PC-3 (cell line): ENCODE data around the gene PHACTR2. TPM values are rescaled to one million over a fixed set of nuclear protein-coding genes. Genes with fewer than 3 reads are reported as not detected.

Experiments used
- ATAC-seq: fragments of 200-7000 bp; cut with Tn5 transposase; 2 replicates; pipeline ENCODE4 v1.9.1; 2020; ENCODE audit warnings: mild to moderate bottlenecking, moderate library complexity
- BruUV-seq: library from RNA; stranded (reverse); fragments of 400-500 nt; replicated peaks from 2 replicates; lab custom pipeline; 2021; lab: Mats Ljungman, UMichigan
- CTCF ChIA-PET: fragments of 300-600 bp; sonication (Branson Sonifier 250); formaldehyde crosslinking; loops from one replicate; lab custom pipeline; 2022; ENCODE audit warnings: antibody characterized with exemption; lab: Charles Lee
- POLR2A ChIA-PET: fragments of 300-600 bp; sonication (Branson Sonifier 250); formaldehyde crosslinking; loops from one replicate; lab custom pipeline; 2022; ENCODE audit warnings: antibody characterized with exemption; ENCODE audit not compliant: unreplicated experiment; lab: Charles Lee
- DNase-seq: peaks from one replicate; pipeline ENCODE4 v3.0.0-alpha.2; 2015
- H2AFZ ChIP-seq: fragments of 300-600 bp; sonication (generic); 2 replicates; pipeline ENCODE4 v1.6.0; 2016; ENCODE audit warnings: antibody characterized with exemption, low read length
- H3F3A ChIP-seq: fragments of 300-600 bp; sonication (generic); one replicate; pipeline ENCODE4 v1.6.0; 2017; ENCODE audit warnings: antibody characterized with exemption, low read length, control low read depth, mild to moderate bottlenecking; ENCODE audit not compliant: unreplicated experiment
- H3K27ac ChIP-seq: fragments of 300-600 bp; sonication (generic); 2 replicates; pipeline ENCODE4 v1.5.1; 2016; ENCODE audit warnings: mild to moderate bottlenecking, low read length
- H3K27me3 ChIP-seq: fragments of 300-600 bp; sonication (generic); 2 replicates; pipeline ENCODE4 v1.6.1; 2016; ENCODE audit warnings: low read length, mixed read lengths
- H3K36me3 ChIP-seq: fragments of 300-600 bp; sonication (generic); 2 replicates; pipeline ENCODE4 v1.6.1; 2016; ENCODE audit warnings: low read depth, mixed run types, low read length, mixed read lengths
- H3K4me1 ChIP-seq: fragments of 300-600 bp; sonication (generic); 2 replicates; pipeline ENCODE4 v1.5.1; 2016; ENCODE audit warnings: low read length; ENCODE audit not compliant: insufficient read depth
- H3K4me2 ChIP-seq: fragments of 300-600 bp; sonication (generic); 2 replicates; pipeline ENCODE4 v1.6.0; 2016; ENCODE audit warnings: low read length
- H3K4me3 ChIP-seq: fragments of 300-600 bp; sonication (generic); 2 replicates; pipeline ENCODE4 v1.5.1; 2016; ENCODE audit warnings: mild to moderate bottlenecking, low read length, mixed read lengths
- H3K79me2 ChIP-seq: fragments of 300-600 bp; sonication (generic); 2 replicates; pipeline ENCODE4 v1.6.1; 2017; ENCODE audit warnings: low read length, mixed read lengths
- H3K9ac ChIP-seq: fragments of 300-600 bp; sonication (generic); 2 replicates; pipeline ENCODE4 v1.6.0; 2016; ENCODE audit warnings: mild to moderate bottlenecking, low read length
- H3K9me2 ChIP-seq: fragments of 300-600 bp; sonication (generic); replicated peaks from 2 replicates; pipeline ENCODE4 v1.6.1; 2016; ENCODE audit warnings: mixed run types, low read length, mixed read lengths
- H3K9me3 ChIP-seq: fragments of 300-600 bp; sonication (generic); 2 replicates; pipeline ENCODE4 v1.6.1; 2016; ENCODE audit warnings: low read length, mixed read lengths
- H4K20me1 ChIP-seq: fragments of 300-600 bp; sonication (generic); 2 replicates; pipeline ENCODE4 v1.6.1; 2016; ENCODE audit warnings: low read length, mixed read lengths
- CTCF ChIP-seq: fragments of 300-600 bp; sonication (generic); conservative IDR thresholded peaks from 2 replicates; pipeline ENCODE4 v1.5.1; 2017; ENCODE audit warnings: antibody characterized with exemption, low read depth, mild to moderate bottlenecking, low read length
- EZH2 ChIP-seq: fragments of 300-600 bp; sonication (generic); IDR thresholded peaks from one replicate; pipeline ENCODE4 v1.6.1; 2017; ENCODE audit warnings: antibody characterized with exemption, mild to moderate bottlenecking, low read length; ENCODE audit not compliant: unreplicated experiment
- EZH2phosphoT487 ChIP-seq: fragments of 300-600 bp; sonication (generic); IDR thresholded peaks from 2 replicates; pipeline ENCODE4 v1.6.1; 2018; ENCODE audit warnings: mild to moderate bottlenecking, antibody characterized with exemption, low read length, borderline replicate concordance
- intact Hi-C: fragments of 100-400 bp; cut with micrococcal nuclease; formaldehyde crosslinking; loops from 2 replicates; pipeline ENCODE4 v1.9.0; 2023
- total RNA-seq: library from RNA; depleted of rRNA; stranded (reverse); fragments of >200 nt; gene quantifications from 2 replicates; pipeline ENCODE4 v1.2.3, GENCODE V29; 2014

PHACTR2 gene
- total RNA-seq, 1 experiment from 2014 or later, result 19.4 TPM

GRCh38 chr6:143774347-143774746 is 96.6 kb downstream of the PHACTR2 start:
- BruUV-seq, result no TSS peak
- POLR2A ChIA-PET, result no interaction called here
- intact Hi-C loops, result no loop called here

GRCh38 chr6:143775336-143775735 is 97.6 kb downstream of the PHACTR2 start:
- no peaks in the 10 kb centered on the region for H3K9me2 ChIP-seq
- H3K27me3 ChIP-seq, result no peaks in the 10 kb centered on the region
- DNase-seq, result no peak
- no peak overlapping the region for H2AFZ ChIP-seq
- POLR2A ChIA-PET, result no interaction called here
- TF ChIP-seq CTCF (no peak), EZH2 (no peak), EZH2phosphoT487 (no peak)
- H3K4me1 ChIP-seq, result no peaks in the 10 kb centered on the region
- H4K20me1 ChIP-seq, result no peaks in the 10 kb centered on the region
- H3K4me2 ChIP-seq, result no peak overlapping the region
- H3K27ac ChIP-seq, result no peak overlapping the region
- ATAC-seq, result no peak
- H3K79me2 ChIP-seq, result no peaks in the 10 kb centered on the region
- intact Hi-C loops, result no loop called here
- CTCF ChIA-PET, result no interaction called here
- no TSS peak for BruUV-seq
- H3K9me3 ChIP-seq, result no peaks in the 10 kb centered on the region
- no peaks in the 10 kb centered on the region for H3F3A ChIP-seq
- H3K9ac ChIP-seq, result no peak overlapping the region
- no peaks in the 10 kb centered on the region for H3K36me3 ChIP-seq
- H3K4me3 ChIP-seq, result no peak overlapping the region

More at GRCh38 chr6:143774347-143774746, 96.6 kb downstream of the PHACTR2 start:
- Histone ChIP-seq H3K79me2 (no peaks in the 10 kb centered on the region), H3K4me1 (no peaks in the 10 kb centered on the region), H4K20me1 (no peaks in the 10 kb centered on the region), H3K9ac (no peak overlapping the region), H3K9me2 (no peaks in the 10 kb centered on the region), H3F3A (no peaks in the 10 kb centered on the region), H3K9me3 (no peaks in the 10 kb centered on the region), H3K4me2 (no peak overlapping the region), H3K27me3 (no peaks in the 10 kb centered on the region), H3K36me3 (no peaks in the 10 kb centered on the region), H3K27ac (no peak overlapping the region), H3K4me3 (no peak overlapping the region), H2AFZ (no peak overlapping the region)
- no peak for DNase-seq
- TF ChIP-seq CTCF (no peak), EZH2phosphoT487 (no peak), EZH2 (no peak)
- ATAC-seq, result no peak
- CTCF ChIA-PET, result no interaction called here

- no peak for DNase-seq
- Histone ChIP-seq H3K79me2 (no peaks in the 10 kb centered on the region), H3K27ac (no peak overlapping the region), H3K9me3 (no peaks in the 10 kb centered on the region), H3F3A (no peaks in the 10 kb centered on the region), H3K4me3 (no peak overlapping the region), H3K4me1 (no peaks in the 10 kb centered on the region), H4K20me1 (no peaks in the 10 kb centered on the region), H3K9ac (no peak overlapping the region), H3K9me2 (no peaks in the 10 kb centered on the region), H2AFZ (no peak overlapping the region), H3K4me2 (no peak overlapping the region), H3K27me3 (no peaks in the 10 kb centered on the region), H3K36me3 (peaks cover under 1% of the 10 kb centered on the region; the same call in 1 of the 2 replicates)
- ChIA-PET CTCF (interaction anchor here (0.6 kb wide), 1 partner anchor 161 kb away, joined by 4 read pairs; no protein-coding TSS in a partner anchor), POLR2A (no interaction called here)
- no peak for ATAC-seq
- BruUV-seq, result no TSS peak
- intact Hi-C loops, result no loop called here
- no peak for TF ChIP-seq CTCF
- no peak for TF ChIP-seq EZH2phosphoT487
- no peak for TF ChIP-seq EZH2
Measured at GRCh38 chr6:143778926-143779325, 101.2 kb downstream of the PHACTR2 start.
